Activated CD4-positive, CD25-positive, alpha-beta regulatory T cell treated with anti-CD3 and anti-CD28 coated beads, Interleukin-2, amount 50 U/mL, for 24 hours (primary cell): Measurements from ENCODE around the gene GRHL3.

Experiments used
- ATAC-seq, 2 donors: fragments of 150-1000 bp; cut with Tn5 transposase; one replicate each; pipeline ENCODE4 v1.10.0; 2021; ENCODE audit warnings: mild to moderate bottlenecking in 1 of 2, moderate library complexity in 1 of 2

Gene GRHL3

DNA sequence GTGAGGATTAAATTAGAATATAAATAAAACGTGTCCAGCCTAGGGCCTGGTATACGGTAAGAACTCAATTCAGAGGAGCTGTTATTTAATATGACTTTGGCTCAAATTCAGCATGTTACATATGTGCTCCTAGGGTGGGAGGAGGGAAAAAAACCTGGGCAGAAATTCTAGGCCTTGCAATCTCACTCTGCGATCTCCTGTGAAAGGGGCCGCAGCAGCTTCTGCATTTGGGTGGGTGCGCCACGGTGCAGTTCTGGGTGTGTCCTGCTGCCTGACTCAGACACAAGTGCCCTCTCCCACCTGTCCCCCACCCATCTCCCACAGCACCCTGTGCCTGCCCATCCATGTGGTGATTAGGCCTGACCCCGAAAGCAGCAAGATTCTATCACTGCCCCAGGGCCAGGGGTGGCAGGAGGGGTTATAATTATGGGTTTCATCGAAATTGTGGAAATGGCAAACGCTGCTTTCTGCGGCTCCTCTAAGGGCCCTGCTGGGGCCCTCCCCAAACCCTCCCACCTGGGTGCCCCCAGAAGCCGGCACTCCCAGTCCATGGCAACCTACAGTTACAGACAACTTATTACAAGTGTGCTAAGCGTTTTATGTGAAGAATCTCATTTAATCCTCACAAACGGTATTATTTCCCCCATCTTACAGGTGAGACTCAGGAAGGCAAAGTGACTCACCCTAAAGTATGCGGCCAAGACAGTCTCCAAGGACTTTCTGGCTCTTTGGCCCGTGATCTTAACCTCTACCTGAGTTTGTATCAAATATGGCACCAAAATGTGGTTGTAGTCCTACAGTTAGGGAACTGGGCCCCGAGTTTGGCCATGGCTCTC is 25.5 kb upstream of the GRHL3 start:
- no peak for ATAC-seq

DNA sequence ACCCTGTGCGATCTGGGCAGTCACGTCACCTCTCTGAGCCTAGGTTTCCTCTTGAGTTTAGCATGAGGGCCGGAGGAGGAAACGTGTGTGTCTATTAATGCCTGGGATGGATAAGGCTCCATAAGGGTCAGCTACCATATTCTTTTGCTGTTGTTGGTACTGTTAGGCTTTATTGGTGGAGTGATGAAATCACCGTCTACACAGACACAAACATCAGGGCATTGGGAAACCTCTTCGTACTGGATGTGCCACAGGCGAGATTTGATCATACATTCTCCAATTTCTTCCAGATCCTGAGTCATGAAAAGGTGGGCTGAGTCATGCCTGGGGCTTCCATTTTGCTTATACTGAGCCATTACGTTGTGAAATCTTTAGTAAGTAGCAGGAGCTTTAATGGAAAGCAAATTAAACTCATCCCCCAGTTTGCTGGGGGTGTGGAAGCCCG is 24.9 kb upstream of the GRHL3 start:
- ATAC-seq = no peak

- ATAC-seq = no peak
These were observed 24.3 kb upstream of the GRHL3 start for GRCh38 chr1:24294716-24295371.

DNA sequence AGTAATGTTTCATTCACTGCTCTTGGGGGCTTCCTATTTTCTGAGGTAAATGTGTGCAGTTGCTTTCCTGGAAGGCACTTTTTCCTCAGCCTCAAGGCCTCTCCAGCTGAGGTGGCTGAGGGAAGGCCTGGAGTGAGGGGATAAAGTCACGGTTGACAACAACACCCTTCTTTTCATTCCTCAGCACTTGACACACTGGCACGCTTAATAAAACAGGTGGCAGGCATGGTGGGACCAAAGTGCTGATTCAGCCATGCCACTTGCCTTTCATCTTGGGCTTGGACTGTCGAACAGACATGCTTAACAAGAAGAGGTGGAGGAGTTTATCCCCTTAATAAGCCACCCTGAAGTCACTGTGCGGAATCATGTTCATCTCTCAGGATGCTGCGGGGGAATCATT is 23.6 kb upstream of the GRHL3 start:
- no peak for ATAC-seq

GRCh38 chr1:24297187-24297851 is 21.8 kb upstream of the GRHL3 start:
- no peak for ATAC-seq

- no peak for ATAC-seq
These were observed 21.3 kb upstream of the GRHL3 start for GRCh38 chr1:24297852-24298232.

- ATAC-seq = no peak
These were observed 20.6 kb upstream of the GRHL3 start for GRCh38 chr1:24298606-24299005.

DNA sequence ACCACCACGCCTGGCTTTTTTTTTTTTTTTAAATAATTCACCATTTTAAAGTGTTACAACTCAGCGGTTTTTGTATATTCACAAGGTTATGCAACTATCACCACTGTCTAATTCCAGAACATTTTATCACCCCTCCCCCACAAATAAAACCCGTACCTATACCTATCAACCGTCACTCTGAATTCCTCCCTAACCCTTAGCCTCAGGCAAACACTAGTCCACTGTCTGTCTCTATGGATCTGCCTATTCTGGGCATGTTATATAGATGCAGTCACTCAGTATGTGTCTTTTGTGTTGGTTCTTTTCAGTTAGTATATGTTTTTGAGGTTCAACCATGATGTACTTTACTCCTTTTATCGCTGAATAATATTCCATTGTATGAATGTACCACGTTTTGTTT is 19.3 kb upstream of the GRHL3 start:
- no peak for ATAC-seq

DNA sequence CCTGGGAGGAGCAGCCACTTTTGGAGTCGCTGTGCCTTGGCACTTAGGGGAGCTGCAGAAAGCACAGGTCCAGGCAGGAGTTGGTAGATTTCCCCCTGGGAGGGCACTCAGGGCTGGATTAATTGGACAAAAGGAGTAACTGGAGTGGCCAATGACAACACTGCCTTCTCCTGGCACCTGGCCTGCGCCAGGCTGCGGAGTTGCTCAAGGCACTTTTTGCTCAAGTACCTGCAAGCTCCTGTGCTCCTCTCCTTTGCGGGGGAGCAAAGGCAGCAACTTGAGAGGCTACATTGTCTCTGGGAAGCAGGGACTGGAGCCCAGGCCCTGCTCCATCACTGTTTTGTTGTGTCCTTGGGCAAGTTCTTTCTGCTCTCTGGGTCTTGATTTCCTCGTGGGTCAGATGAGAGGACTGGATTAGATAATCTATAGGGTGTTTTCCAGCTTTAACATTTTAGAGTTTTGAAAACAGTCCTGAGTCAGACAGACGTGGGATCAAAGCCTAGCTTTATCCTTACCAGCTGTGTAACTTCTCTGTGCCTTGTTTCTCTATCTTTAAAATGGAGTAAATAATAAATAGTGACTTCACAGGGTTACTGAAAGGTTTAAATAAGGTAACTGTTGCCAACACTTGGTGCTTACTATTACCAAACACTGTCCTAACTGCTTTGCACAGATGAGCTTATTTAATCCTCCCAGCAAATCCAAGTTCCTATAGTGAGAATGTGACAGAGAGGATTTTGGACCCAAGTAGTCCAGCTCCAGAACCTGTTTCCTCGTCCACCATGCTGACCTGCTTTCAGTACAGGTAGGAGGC is 18.0 kb upstream of the GRHL3 start:
- no peak for ATAC-seq

GRCh38 chr1:24301785-24302175 is 17.4 kb upstream of the GRHL3 start:
- ATAC-seq = no peak

DNA sequence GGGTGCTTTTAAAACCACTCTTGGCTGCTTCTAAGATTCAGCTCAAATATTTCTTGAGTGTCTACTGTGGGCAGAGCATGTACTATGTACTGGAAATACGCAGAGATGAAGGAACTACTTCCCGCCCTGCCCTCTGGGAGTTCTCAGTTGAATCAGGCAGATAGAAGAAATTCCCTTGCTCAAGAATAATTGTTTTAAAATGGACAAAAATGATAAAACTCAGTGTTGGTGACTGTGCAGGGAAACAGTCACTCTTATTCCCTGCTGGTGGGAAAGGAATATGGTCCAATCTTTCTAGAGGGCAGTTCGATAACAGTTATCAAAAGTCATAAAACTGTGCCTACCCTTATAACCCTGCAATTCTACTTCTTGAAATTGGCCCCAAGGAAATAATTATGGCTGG is 16.9 kb upstream of the GRHL3 start:
- no peak for ATAC-seq

- ATAC-seq = no peak
These were observed 15.6 kb upstream of the GRHL3 start for GRCh38 chr1:24303600-24303999.

GRCh38 chr1:24304763-24305162 is 14.4 kb upstream of the GRHL3 start:
- no peak for ATAC-seq

- no peak for ATAC-seq
These were observed 10.7 kb upstream of the GRHL3 start for GRCh38 chr1:24308365-24309015.

DNA sequence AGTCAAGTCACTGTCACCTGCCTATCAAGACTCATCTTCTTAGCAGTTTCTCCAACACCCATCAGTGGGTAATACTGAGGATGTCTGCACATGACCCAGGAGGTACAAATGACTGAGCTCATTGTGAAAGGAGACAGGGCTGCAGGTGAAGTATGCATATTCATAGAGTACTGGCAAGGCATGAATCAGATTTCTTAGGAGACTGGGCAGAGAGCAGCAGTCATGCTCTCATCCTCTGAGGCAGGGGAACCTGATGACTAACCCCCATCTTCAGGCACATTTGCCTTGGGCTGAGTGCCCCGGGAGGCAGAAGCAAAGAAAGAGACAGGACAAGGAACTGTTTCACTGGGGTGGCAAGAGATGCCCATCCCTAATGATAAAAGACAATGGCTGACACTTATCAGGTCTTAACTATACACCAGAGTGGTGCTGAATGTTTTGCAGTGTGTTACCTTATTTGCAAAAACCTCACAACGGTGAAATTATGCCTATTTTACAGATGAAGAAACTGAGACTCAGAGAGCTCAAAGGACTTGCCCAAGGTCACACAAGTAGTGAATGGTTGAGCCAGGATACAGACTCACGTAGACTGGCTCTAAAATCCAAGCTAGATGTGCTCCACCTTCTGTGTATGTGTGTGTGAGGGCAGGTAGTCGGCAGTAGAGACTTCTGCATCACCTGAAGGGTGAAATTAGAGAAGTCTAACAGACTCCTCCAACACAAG is 9.2 kb upstream of the GRHL3 start:
- peak; percentile 97 to 99 for ATAC-seq

GRCh38 chr1:24311234-24311633 is 7.9 kb upstream of the GRHL3 start:
- no peak for ATAC-seq

DNA sequence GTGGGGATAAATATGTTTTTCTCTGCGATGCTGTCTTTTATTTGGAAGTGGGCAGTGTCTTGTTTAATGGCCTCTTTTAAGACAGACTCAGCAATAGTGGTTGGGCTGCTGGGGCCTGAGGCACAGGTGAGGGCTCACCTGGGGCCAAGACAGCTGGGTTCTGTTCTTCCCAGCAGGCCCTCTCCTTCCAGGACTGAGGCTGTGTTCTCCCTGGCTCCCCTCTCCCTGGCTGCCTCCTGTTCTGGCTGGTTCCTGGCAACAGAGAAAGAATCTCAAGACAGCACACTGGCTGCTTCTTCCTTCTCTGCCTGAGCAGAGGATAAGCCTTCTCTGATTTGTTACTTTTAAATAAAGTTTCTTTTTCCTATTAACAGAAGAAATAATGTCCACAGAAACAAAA is 7.4 kb upstream of the GRHL3 start:
- ATAC-seq = no peak

DNA sequence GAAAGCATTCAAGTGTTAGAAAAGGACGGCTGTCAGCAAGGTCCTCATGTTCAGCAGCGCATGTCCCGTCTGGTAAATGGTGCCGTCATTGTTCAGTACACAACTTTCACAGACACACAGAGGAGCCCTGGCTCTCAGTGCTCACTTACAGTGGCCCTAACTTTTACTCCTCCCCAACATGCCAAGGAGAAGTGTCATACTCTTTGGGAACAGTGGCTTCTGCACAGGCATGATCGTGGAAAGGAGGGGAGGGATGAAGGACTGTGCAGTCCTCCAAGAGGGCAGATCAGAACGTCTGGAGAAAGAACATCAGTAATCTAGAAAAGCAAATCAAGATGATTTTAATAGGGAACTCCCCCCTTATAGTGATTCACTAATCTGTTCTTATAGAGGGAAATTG is 3.8 kb upstream of the GRHL3 start:
- ATAC-seq = no peak

GRCh38 chr1:24316645-24317044 is 2.5 kb upstream of the GRHL3 start:
- ATAC-seq = no peak

GRCh38 chr1:24317081-24317480 is 2.1 kb upstream of the GRHL3 start:
- no peak for ATAC-seq

- ATAC-seq = no peak
These were observed 1.1 kb upstream of the GRHL3 start for GRCh38 chr1:24317956-24318614.
